T-helper 17 cell (primary cell): ENCODE data around the gene OR8A1. TPM values are rescaled to one million over a fixed set of nuclear protein-coding genes. Genes with fewer than 3 reads are reported as not detected.

Experiments
- ATAC-seq: fragments of 150-1000 bp; cut with Tn5 transposase; 2 replicates; pipeline ENCODE4 v1.10.0; 2021; ENCODE audit warnings: mild to moderate bottlenecking, moderate library complexity
- DNase-seq, 3 donors: peaks; one replicate each; pipeline versions ENCODE4 v3.0.0 to v3.0.0-alpha.2; 2020 to 2021
- H3K9me3 ChIP-seq: one replicate; pipeline ENCODE4 v1.7.0; 2013; ENCODE audit warnings: low read length, mild to moderate bottlenecking; ENCODE audit not compliant: control insufficient read depth, poor library complexity, severe bottlenecking
- H3K27ac Mint-ChIP-seq: one replicate; pipeline ENCODE4 v1.8.0; 2022; ENCODE audit warnings: mild to moderate bottlenecking, moderate library complexity, mixed read lengths
- H3K27me3 Mint-ChIP-seq: one replicate; pipeline ENCODE4 v1.8.0; 2022; ENCODE audit warnings: mixed read lengths
- H3K36me3 Mint-ChIP-seq: one replicate; pipeline ENCODE4 v1.8.0; 2022; ENCODE audit warnings: low read depth, mixed read lengths
- H3K4me1 Mint-ChIP-seq: one replicate; pipeline ENCODE4 v1.8.0; 2022; ENCODE audit warnings: mild to moderate bottlenecking, mixed read lengths
- H3K4me3 Mint-ChIP-seq: one replicate; pipeline ENCODE4 v1.8.0; 2022; ENCODE audit warnings: mild to moderate bottlenecking, moderate library complexity, mixed read lengths
- total RNA-seq, 4 donors: library from RNA in 2 of 4; stranded (reverse) in 2 of 4; gene quantifications; one replicate each; pipeline ENCODE4 v1.2.3 and lab custom pipeline; 2022 to 2026

Gene OR8A1
- total RNA-seq = not detected
- total RNA-seq (lab: John Stamatoyannopoulos, UW) = 0 to 0.12 reads per million in 2 donors

DNA sequence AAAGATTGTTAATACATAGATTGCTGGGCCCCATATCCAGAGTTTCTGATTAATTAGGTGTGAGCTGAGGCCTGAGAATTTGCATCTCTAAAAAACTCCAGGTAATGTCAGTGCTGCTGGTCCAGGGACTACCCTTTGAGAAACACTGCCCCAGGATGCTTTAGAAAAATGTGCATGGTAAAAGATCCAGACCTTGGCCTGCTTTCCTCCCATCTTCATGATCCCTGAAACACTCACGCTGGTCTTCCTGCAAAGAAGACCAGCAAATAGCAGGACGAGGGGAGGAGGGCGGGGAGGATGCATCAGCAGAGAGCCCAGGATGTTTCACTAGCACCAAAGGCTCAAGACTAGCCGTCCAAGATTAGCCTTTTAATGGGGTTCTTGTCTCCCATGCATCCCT, at the start of gene OR8A1:
Gene OR8A1 (plus strand): TSS at position 301 of the 400 bp plus-strand sequence. CDS start 123 bp downstream, outside the sequence.
- Mint-ChIP-seq H3K27me3 (peaks cover 51% of the 10 kb centered on the region), H3K4me1 (no peaks in the 10 kb centered on the region), H3K27ac (no peak within 1 kb of the TSS), H3K4me3 (no peak within 1 kb of the TSS), H3K36me3 (peaks cover 2% of the 10 kb centered on the region)
- DNase-seq = no peak
- no peaks in the 10 kb centered on the region for H3K9me3 ChIP-seq
- ATAC-seq = no peak

DNA sequence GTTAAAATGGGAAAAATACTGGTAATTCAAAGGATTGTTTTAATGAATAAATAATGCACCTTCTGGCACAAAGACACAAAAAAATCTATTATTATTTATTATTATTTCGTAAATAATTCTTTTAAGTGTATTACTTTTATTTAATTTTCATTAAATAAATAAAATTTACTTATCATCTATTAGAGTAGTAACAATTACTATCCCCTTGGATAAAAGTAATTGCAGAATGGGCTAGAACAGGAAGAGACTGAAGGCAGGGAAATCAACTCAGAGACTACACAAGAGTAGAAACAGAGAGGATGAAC, 49.3 kb upstream of the OR8A1 start:
- H3K36me3 Mint-ChIP-seq = no peaks in the 10 kb centered on the region
- no peak overlapping the region for H3K4me3 Mint-ChIP-seq
- H3K27ac Mint-ChIP-seq = no peak overlapping the region
- DNase-seq (no peak), ATAC-seq (no peak)
- H3K9me3 ChIP-seq = no peaks in the 10 kb centered on the region
- peaks cover 24% of the 10 kb centered on the region for H3K27me3 Mint-ChIP-seq
- H3K4me1 Mint-ChIP-seq = no peaks in the 10 kb centered on the region

DNA sequence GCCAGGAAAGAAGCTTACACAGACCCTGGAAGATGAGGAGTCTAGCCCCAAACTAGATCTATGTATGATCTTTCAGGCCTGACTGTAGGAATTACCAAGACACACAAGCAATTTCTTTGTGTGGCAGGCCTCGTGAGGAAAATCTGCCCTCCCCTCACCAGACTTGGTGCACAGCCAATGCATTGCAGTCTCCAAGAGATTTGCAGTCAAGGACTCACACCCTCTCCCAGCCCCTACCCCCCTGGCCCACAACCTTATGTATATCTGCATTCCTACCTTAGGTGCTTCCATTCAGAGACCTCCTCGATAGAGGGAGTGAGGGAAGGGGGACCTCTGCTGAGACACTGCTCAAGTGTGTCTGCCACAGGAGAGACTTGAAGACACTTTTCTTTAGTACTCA, 36.2 kb upstream of the OR8A1 start:
- Mint-ChIP-seq H3K36me3 (peaks cover 2% of the 10 kb centered on the region), H3K27me3 (peaks cover 61% of the 10 kb centered on the region), H3K27ac (no peak overlapping the region), H3K4me1 (peaks cover 5% of the 10 kb centered on the region), H3K4me3 (no peak overlapping the region)
- DNase-seq (no peak), ATAC-seq (no peak)
- H3K9me3 ChIP-seq = no peaks in the 10 kb centered on the region

DNA sequence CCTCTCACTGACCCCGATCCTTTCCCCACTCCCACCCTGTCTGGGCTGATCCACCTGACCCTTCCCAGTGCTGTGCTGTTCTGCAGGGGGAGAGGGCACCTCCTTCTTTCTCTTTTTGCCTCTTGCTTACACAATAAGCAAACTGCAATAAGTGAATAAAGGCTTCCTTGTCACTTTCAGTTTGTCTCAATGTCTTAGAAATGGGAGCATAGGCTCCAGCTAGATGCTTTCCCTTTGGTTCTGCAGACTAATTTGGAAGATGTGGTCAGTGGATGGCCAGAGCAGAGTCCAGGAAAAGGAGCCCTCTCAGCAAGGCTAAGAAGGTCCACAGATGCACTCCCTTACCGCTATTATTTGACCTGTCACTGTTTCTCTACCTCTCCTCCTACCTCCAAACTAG, 35.7 kb upstream of the OR8A1 start:
- ATAC-seq (no peak), DNase-seq (no peak)
- no peaks in the 10 kb centered on the region for H3K9me3 ChIP-seq
- Mint-ChIP-seq H3K4me1 (peaks cover 5% of the 10 kb centered on the region), H3K27me3 (peaks cover 65% of the 10 kb centered on the region), H3K36me3 (peaks cover 2% of the 10 kb centered on the region), H3K4me3 (no peak overlapping the region), H3K27ac (no peak overlapping the region)

GRCh38 chr11:124535552-124536232, 34.1 kb upstream of the OR8A1 start:
- no peaks in the 10 kb centered on the region for H3K9me3 ChIP-seq
- Mint-ChIP-seq H3K4me3 (no peak overlapping the region), H3K36me3 (peaks cover 2% of the 10 kb centered on the region), H3K4me1 (peaks cover 5% of the 10 kb centered on the region), H3K27ac (no peak overlapping the region), H3K27me3 (peaks cover 71% of the 10 kb centered on the region)
- ATAC-seq (no peak), DNase-seq (no peak)

GRCh38 chr11:124536520-124536919, 33.3 kb upstream of the OR8A1 start:
- peaks cover 5% of the 10 kb centered on the region for H3K4me1 Mint-ChIP-seq
- no peak for ATAC-seq
- H3K36me3 Mint-ChIP-seq = no peaks in the 10 kb centered on the region
- no peaks in the 10 kb centered on the region for H3K9me3 ChIP-seq
- no peak overlapping the region for H3K4me3 Mint-ChIP-seq
- H3K27me3 Mint-ChIP-seq = peaks cover 73% of the 10 kb centered on the region
- H3K27ac Mint-ChIP-seq = no peak overlapping the region
- DNase-seq = no peak

- H3K9me3 ChIP-seq = no peaks in the 10 kb centered on the region
- H3K36me3 Mint-ChIP-seq = no peaks in the 10 kb centered on the region
- no peak overlapping the region for H3K4me3 Mint-ChIP-seq
- H3K27me3 Mint-ChIP-seq = peaks cover 70% of the 10 kb centered on the region
- peaks cover 5% of the 10 kb centered on the region for H3K4me1 Mint-ChIP-seq
- DNase-seq = no peak
- H3K27ac Mint-ChIP-seq = no peak overlapping the region
- no peak for ATAC-seq
Observed at GRCh38 chr11:124538019-124538418, 31.8 kb upstream of the OR8A1 start.

DNA sequence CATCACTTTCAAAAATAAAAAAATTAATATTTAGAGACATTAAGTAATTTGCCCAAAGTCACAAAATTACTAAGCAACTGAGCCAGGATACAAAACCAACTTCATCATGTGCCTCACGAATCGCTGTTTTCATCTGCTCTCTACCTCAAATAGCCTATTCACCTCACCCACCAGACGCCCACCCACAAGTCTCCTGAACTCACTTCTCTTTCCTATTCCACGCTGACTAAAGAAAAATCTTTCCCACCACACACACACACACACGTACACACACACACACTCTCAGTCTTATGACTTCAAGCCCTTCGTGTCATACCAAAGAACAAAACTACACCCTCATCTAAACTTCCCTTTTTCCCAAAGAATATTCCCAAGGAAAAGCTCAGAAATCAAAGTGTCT, 28.6 kb upstream of the OR8A1 start:
- no peaks in the 10 kb centered on the region for H3K9me3 ChIP-seq
- Mint-ChIP-seq H3K4me1 (no peaks in the 10 kb centered on the region), H3K36me3 (no peaks in the 10 kb centered on the region), H3K4me3 (no peak overlapping the region), H3K27me3 (peaks cover 74% of the 10 kb centered on the region), H3K27ac (no peak overlapping the region)
- no peak for DNase-seq
- ATAC-seq = no peak

DNA sequence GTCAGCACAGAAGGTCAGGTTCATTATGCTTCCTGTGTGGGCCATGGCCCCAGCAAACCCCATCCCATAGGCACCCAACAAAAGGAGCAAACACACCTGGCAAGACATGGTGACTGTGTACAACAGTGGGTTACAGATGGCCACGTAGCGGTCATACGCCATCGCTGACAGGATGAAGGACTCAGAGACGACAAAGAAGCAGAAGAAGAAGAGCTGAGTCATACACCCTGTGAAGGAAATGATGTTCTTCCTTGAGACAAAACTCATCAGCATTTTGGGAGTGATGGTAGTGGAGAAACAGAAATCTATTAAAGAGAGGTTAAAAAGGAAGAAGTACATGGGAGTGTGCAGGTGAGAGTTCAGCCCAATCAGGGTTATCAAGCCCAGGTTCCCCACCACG, 26.7 kb upstream of the OR8A1 start:
- Mint-ChIP-seq H3K27ac (no peak overlapping the region), H3K4me1 (no peaks in the 10 kb centered on the region), H3K27me3 (peaks cover 57% of the 10 kb centered on the region), H3K4me3 (no peak overlapping the region), H3K36me3 (no peaks in the 10 kb centered on the region)
- no peaks in the 10 kb centered on the region for H3K9me3 ChIP-seq
- DNase-seq (no peak), ATAC-seq (no peak)

DNA sequence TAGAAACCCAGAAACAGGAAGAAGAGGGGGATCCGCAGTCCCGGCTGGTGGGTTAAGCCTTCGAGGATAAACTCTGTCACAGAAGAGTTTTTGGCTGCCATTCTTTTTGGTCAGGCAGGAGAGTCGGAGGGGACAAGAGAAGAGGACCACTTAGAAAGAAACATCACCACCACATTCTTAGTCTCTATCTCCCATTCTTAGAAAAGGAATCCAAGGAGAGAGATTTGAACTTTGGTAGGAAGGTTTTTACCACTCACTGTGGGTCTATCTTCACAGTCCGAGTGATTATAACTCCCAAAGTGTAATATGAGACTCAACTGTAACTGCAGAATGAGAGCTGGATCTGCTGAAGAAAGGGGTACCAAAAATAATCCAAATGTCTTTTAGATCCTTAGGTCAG, 26.2 kb upstream of the OR8A1 start, which contains the start of gene OR8B12:
Gene OR8B12 (minus strand): TSS at position 101 of the 400 bp plus-strand sequence. CDS start 0 bp downstream, at position 101.
- no peak within 1 kb of the TSS for H3K27ac Mint-ChIP-seq

GRCh38 chr11:124551189-124551588, 18.6 kb upstream of the OR8A1 start:
- Mint-ChIP-seq H3K27me3 (peaks cover under 1% of the 10 kb centered on the region), H3K4me3 (no peak overlapping the region), H3K36me3 (no peaks in the 10 kb centered on the region), H3K4me1 (no peaks in the 10 kb centered on the region), H3K27ac (no peak overlapping the region)
- DNase-seq = no peak
- H3K9me3 ChIP-seq = no peaks in the 10 kb centered on the region
- ATAC-seq = no peak

More for the DNA sequence above, 26.2 kb upstream of the OR8A1 start, which contains the start of gene OR8B12:
- H3K9me3 ChIP-seq = no peaks in the 10 kb centered on the region
- Mint-ChIP-seq H3K4me3 (no peak within 1 kb of the TSS), H3K27me3 (peaks cover 54% of the 10 kb centered on the region), H3K36me3 (no peaks in the 10 kb centered on the region), H3K4me1 (no peaks in the 10 kb centered on the region)
- ATAC-seq = no peak
- DNase-seq = no peak

- Mint-ChIP-seq H3K27ac (no peak overlapping the region), H3K27me3 (peaks cover 5% of the 10 kb centered on the region), H3K36me3 (no peaks in the 10 kb centered on the region), H3K4me1 (no peaks in the 10 kb centered on the region), H3K4me3 (no peak overlapping the region)
- H3K9me3 ChIP-seq = no peaks in the 10 kb centered on the region
- ATAC-seq (no peak), DNase-seq (no peak)
Observed at GRCh38 chr11:124551987-124552386, 17.8 kb upstream of the OR8A1 start.

GRCh38 chr11:124556828-124557227, 13.0 kb upstream of the OR8A1 start:
- no peak for ATAC-seq
- no peaks in the 10 kb centered on the region for H3K9me3 ChIP-seq
- no peaks in the 10 kb centered on the region for H3K4me1 Mint-ChIP-seq
- H3K27ac Mint-ChIP-seq = no peak overlapping the region
- H3K27me3 Mint-ChIP-seq = peaks cover 32% of the 10 kb centered on the region
- H3K4me3 Mint-ChIP-seq = no peak overlapping the region
- H3K36me3 Mint-ChIP-seq = no peaks in the 10 kb centered on the region
- DNase-seq = no peak

DNA sequence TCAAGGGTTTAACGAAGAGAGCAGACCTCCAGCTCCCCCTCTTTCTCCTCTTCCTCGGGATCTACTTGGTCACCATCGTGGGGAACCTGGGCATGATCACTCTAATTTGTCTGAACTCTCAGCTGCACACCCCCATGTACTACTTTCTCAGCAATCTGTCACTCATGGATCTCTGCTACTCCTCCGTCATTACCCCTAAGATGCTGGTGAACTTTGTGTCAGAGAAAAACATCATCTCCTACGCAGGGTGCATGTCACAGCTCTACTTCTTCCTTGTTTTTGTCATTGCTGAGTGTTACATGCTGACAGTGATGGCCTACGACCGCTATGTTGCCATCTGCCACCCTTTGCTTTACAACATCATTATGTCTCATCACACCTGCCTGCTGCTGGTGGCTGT, 363 bp downstream of the OR8A1 start:
- no peak overlapping the region for H3K27ac Mint-ChIP-seq
- no peak overlapping the region for H3K4me3 Mint-ChIP-seq
- no peaks in the 10 kb centered on the region for H3K9me3 ChIP-seq
- no peak for DNase-seq
- ATAC-seq = no peak
- peaks cover 2% of the 10 kb centered on the region for H3K36me3 Mint-ChIP-seq
- H3K4me1 Mint-ChIP-seq = no peaks in the 10 kb centered on the region
- H3K27me3 Mint-ChIP-seq = peaks cover 51% of the 10 kb centered on the region
